WTC11 (cell line): Measurements from ENCODE around the gene SFMBT1. TPM values are rescaled to one million over a fixed set of nuclear protein-coding genes. Genes with fewer than 3 reads are reported as not detected.

ENCODE experiments used
- ATAC-seq: fragments of 200-7000 bp; cut with Tn5 transposase; 2 replicates; pipeline ENCODE4 v1.10.0; 2021; ENCODE audit warnings: mild to moderate bottlenecking, moderate library complexity
- CTCF ChIA-PET: fragments of 300-600 bp; sonication (Branson Sonifier 250); formaldehyde crosslinking; loops from one replicate; lab custom pipeline; 2021; ENCODE audit warnings: antibody characterized with exemption; lab: Charles Lee
- POLR2A ChIA-PET: fragments of 350-600 bp; sonication (Branson Sonifier 250); formaldehyde crosslinking; loops from one replicate; lab custom pipeline; 2021; ENCODE audit warnings: antibody characterized with exemption; lab: Charles Lee
- DNase-seq: peaks from one replicate; pipeline ENCODE4 v3.0.0; 2021; ENCODE audit warnings: low spot score
- H3K27ac Mint-ChIP-seq: 2 replicates; pipeline ENCODE4 v1.8.0; 2021; ENCODE audit warnings: mixed read lengths
- H3K27me3 Mint-ChIP-seq: 2 replicates; pipeline ENCODE4 v1.8.0; 2021; ENCODE audit warnings: low read depth, mild to moderate bottlenecking, moderate library complexity, mixed read lengths
- H3K36me3 Mint-ChIP-seq: 2 replicates; pipeline ENCODE4 v1.8.0; 2021; ENCODE audit warnings: mixed read lengths
- H3K4me1 Mint-ChIP-seq: 2 replicates; pipeline ENCODE4 v1.8.0; 2022; ENCODE audit warnings: mixed read lengths
- H3K4me3 Mint-ChIP-seq: 2 replicates; pipeline ENCODE4 v1.8.0; 2021; ENCODE audit warnings: mild to moderate bottlenecking, moderate library complexity, mixed read lengths
- H3K9me3 Mint-ChIP-seq: 2 replicates; pipeline ENCODE4 v1.8.0; 2021; ENCODE audit warnings: mixed read lengths
- AR ChIP-seq: fragments of 250-450 bp; sonication (Bioruptor Pico); IDR thresholded peaks from 2 replicates; pipeline ENCODE4 v1.9.0; 2021; ENCODE audit warnings: mild to moderate bottlenecking
- ARID4B ChIP-seq: sonication (generic); formaldehyde crosslinking; IDR thresholded peaks from 2 replicates; pipeline ENCODE4 v1.8.0; 2023; ENCODE audit warnings: missing genetic modification reagents, mild to moderate bottlenecking, borderline replicate concordance
- E2F5 ChIP-seq: sonication (generic); formaldehyde crosslinking; IDR thresholded peaks from 2 replicates; pipeline ENCODE4 v1.8.1; 2022; ENCODE audit warnings: mild to moderate bottlenecking, moderate library complexity, missing genetic modification reagents
- FOXK1 ChIP-seq: sonication (generic); formaldehyde crosslinking; IDR thresholded peaks from 2 replicates; pipeline ENCODE4 v1.8.0; 2022; ENCODE audit warnings: mild to moderate bottlenecking, moderate library complexity, missing genetic modification reagents
- RELA ChIP-seq: sonication (generic); formaldehyde crosslinking; IDR thresholded peaks from 2 replicates; pipeline ENCODE4 v1.8.1; 2022; ENCODE audit warnings: missing genetic modification reagents, mild to moderate bottlenecking, borderline replicate concordance
- SOX15 ChIP-seq: fragments of 250-450 bp; sonication (Bioruptor Pico); IDR thresholded peaks from 2 replicates; pipeline ENCODE4 v1.9.0; 2021; ENCODE audit warnings: mild to moderate bottlenecking
- TCF7 ChIP-seq: sonication (generic); formaldehyde crosslinking; IDR thresholded peaks from 2 replicates; pipeline ENCODE4 v1.8.0; 2022; ENCODE audit warnings: mild to moderate bottlenecking, low read depth, missing genetic modification reagents, moderate library complexity
- TEAD1 ChIP-seq: sonication (generic); formaldehyde crosslinking; IDR thresholded peaks from 2 replicates; pipeline ENCODE4 v1.8.0; 2022; ENCODE audit warnings: mild to moderate bottlenecking, missing genetic modification reagents
- ZBTB21 ChIP-seq: sonication (generic); formaldehyde crosslinking; IDR thresholded peaks from 2 replicates; pipeline ENCODE4 v1.8.1; 2023; ENCODE audit warnings: mild to moderate bottlenecking, missing genetic modification reagents, borderline replicate concordance
- ZMAT4 ChIP-seq: fragments of 250-450 bp; sonication (Bioruptor Pico); IDR thresholded peaks from 2 replicates; pipeline ENCODE4 v1.9.0; 2021; ENCODE audit warnings: mild to moderate bottlenecking
- ZNF232 ChIP-seq: sonication (generic); formaldehyde crosslinking; IDR thresholded peaks from 2 replicates; pipeline ENCODE4 v1.8.0; 2022; ENCODE audit warnings: mild to moderate bottlenecking, missing genetic modification reagents
- ZNF317 ChIP-seq: sonication (generic); formaldehyde crosslinking; IDR thresholded peaks from 2 replicates; pipeline ENCODE4 v1.8.1; 2023; ENCODE audit warnings: low read depth, mild to moderate bottlenecking, moderate library complexity, missing genetic modification reagents, borderline replicate concordance
- total RNA-seq: library from RNA; stranded (reverse); gene quantifications from 3 replicates; pipeline ENCODE4 v1.2.3, GENCODE V29; 2021
- TF ChIP-seq, protein P1 (sequence below): sonication (generic); formaldehyde crosslinking; IDR thresholded peaks from 2 replicates; pipeline ENCODE4 v1.8.1; 2022; ENCODE audit warnings: low read depth, missing genetic modification reagents, borderline replicate concordance
- TF ChIP-seq, protein P2 (sequence below): fragments of 200-600 bp; IDR thresholded peaks from 2 replicates; pipeline ENCODE4 v1.8.0; 2022; ENCODE audit warnings: antibody characterized with exemption
- TF ChIP-seq, protein P3 (sequence below): sonication (generic); formaldehyde crosslinking; IDR thresholded peaks from 2 replicates; pipeline ENCODE4 v1.8.0; 2022; ENCODE audit warnings: mild to moderate bottlenecking, missing genetic modification reagents

SFMBT1 gene
- total RNA-seq, 1 experiment from 2014 or later = 20.9 TPM

GRCh38 chr3:52962160-52962559, 83.7 kb downstream of the SFMBT1 start (continued):
- TF ChIP-seq, protein P1, sequence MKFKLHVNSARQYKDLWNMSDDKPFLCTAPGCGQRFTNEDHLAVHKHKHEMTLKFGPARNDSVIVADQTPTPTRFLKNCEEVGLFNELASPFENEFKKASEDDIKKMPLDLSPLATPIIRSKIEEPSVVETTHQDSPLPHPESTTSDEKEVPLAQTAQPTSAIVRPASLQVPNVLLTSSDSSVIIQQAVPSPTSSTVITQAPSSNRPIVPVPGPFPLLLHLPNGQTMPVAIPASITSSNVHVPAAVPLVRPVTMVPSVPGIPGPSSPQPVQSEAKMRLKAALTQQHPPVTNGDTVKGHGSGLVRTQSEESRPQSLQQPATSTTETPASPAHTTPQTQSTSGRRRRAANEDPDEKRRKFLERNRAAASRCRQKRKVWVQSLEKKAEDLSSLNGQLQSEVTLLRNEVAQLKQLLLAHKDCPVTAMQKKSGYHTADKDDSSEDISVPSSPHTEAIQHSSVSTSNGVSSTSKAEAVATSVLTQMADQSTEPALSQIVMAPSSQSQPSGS (CRISPR knock-in tag) = no peak

DNA sequence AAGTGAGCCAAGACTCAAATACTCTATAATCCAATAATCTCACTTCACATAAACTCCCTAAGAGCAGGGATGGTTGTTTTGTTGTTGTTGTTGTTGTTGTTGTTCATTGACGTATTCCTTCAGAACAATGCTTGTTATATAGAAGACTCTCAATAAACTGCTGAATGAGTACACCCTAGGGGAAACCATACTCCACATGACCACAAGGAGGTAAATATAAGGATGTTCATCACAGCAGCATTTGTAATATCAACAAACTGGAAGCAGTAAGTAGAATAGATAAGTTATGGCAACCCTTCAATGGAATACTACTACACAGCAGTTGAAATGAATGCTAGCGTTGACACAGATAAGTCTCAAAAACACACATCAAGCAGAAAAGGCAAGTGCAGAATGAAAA, 86.1 kb downstream of the SFMBT1 start:
- ChIA-PET CTCF (no interaction called here), POLR2A (no interaction called here)
- no peak overlapping the region for H3K4me3 Mint-ChIP-seq
- peaks cover 10% of the 10 kb centered on the region; the same call in 1 of the 2 replicates for H3K9me3 Mint-ChIP-seq
- H3K36me3 Mint-ChIP-seq = no peaks in the 10 kb centered on the region
- H3K27ac Mint-ChIP-seq = no peak overlapping the region
- no peak for DNase-seq
- no peaks in the 10 kb centered on the region for H3K4me1 Mint-ChIP-seq
- no peaks in the 10 kb centered on the region for H3K27me3 Mint-ChIP-seq
- no peak for TF ChIP-seq ARID4B (CRISPR knock-in tag)
- no peak for TF ChIP-seq RELA (CRISPR knock-in tag)
- TF ChIP-seq ZNF232 (CRISPR knock-in tag) = no peak
- TF ChIP-seq AR = no peak
- TF ChIP-seq, protein P2, sequence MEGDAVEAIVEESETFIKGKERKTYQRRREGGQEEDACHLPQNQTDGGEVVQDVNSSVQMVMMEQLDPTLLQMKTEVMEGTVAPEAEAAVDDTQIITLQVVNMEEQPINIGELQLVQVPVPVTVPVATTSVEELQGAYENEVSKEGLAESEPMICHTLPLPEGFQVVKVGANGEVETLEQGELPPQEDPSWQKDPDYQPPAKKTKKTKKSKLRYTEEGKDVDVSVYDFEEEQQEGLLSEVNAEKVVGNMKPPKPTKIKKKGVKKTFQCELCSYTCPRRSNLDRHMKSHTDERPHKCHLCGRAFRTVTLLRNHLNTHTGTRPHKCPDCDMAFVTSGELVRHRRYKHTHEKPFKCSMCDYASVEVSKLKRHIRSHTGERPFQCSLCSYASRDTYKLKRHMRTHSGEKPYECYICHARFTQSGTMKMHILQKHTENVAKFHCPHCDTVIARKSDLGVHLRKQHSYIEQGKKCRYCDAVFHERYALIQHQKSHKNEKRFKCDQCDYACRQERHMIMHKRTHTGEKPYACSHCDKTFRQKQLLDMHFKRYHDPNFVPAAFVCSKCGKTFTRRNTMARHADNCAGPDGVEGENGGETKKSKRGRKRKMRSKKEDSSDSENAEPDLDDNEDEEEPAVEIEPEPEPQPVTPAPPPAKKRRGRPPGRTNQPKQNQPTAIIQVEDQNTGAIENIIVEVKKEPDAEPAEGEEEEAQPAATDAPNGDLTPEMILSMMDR = no peak
- TF ChIP-seq E2F5 (CRISPR knock-in tag) = no peak
- TF ChIP-seq ZNF317 (CRISPR knock-in tag) = no peak
- TF ChIP-seq FOXK1 = no peak
- TF ChIP-seq, protein P3, sequence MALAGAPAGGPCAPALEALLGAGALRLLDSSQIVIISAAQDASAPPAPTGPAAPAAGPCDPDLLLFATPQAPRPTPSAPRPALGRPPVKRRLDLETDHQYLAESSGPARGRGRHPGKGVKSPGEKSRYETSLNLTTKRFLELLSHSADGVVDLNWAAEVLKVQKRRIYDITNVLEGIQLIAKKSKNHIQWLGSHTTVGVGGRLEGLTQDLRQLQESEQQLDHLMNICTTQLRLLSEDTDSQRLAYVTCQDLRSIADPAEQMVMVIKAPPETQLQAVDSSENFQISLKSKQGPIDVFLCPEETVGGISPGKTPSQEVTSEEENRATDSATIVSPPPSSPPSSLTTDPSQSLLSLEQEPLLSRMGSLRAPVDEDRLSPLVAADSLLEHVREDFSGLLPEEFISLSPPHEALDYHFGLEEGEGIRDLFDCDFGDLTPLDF (CRISPR knock-in tag) = no peak
- TF ChIP-seq SOX15 = no peak
- no peak for TF ChIP-seq TEAD1 (CRISPR knock-in tag)
- TF ChIP-seq ZBTB21 (CRISPR knock-in tag) = no peak
- no peak for TF ChIP-seq TCF7 (CRISPR knock-in tag)
- no peak for TF ChIP-seq ZMAT4
- TF ChIP-seq, all 79 proteins: peak for 0
- ATAC-seq = no peak
